HT1080 (cell line): ENCODE results near the gene PHTF1. TPM values are rescaled to one million over a fixed set of nuclear protein-coding genes. Genes with fewer than 3 reads are reported as not detected.
"Not testable (repeated sequence)": the region's sequence is repeated elsewhere in the genome, so short reads cannot be mapped to it uniquely, and the experiment has no call there.

ENCODE experiments used
- DNase-seq: peaks from one replicate; pipeline ENCODE4 v3.0.0-alpha.2; 2015; ENCODE audit warnings: low read depth
- total RNA-seq: library from RNA; depleted of rRNA; stranded (reverse); fragments of >200 nt; shearing (Covaris generic); gene quantifications from 2 replicates; pipeline ENCODE4 v1.2.3, GENCODE V29; 2014

The PHTF1 gene
- total RNA-seq, 1 experiment from 2014 or later = 34.5 TPM

GRCh38 chr1:113732802-113733201 is 26.5 kb downstream of the PHTF1 start:
- DNase-seq = no peak

- DNase-seq = no peak
Observed at GRCh38 chr1:113721010-113721409, 38.3 kb downstream of the PHTF1 start.

- not testable (repeated sequence) for DNase-seq
Observed at GRCh38 chr1:113718621-113719020, 40.7 kb downstream of the PHTF1 start.

- DNase-seq = not testable (repeated sequence)
Observed at GRCh38 chr1:113717506-113717905, 41.8 kb downstream of the PHTF1 start.

GRCh38 chr1:113714606-113715269 is 44.5 kb downstream of the PHTF1 start:
- DNase-seq = no peak

- DNase-seq = no peak
Observed at GRCh38 chr1:113701429-113701828, 57.9 kb downstream of the PHTF1 start.

- no peak for DNase-seq
Observed at GRCh38 chr1:113694910-113695309, 64.4 kb downstream of the PHTF1 start.

GRCh38 chr1:113692824-113693431 is 66.4 kb downstream of the PHTF1 start:
- DNase-seq = no peak

- DNase-seq = no peak
Observed at GRCh38 chr1:113692342-113692741, 66.9 kb downstream of the PHTF1 start.

- DNase-seq = no peak
Observed at GRCh38 chr1:113691184-113691583, 68.1 kb downstream of the PHTF1 start.

- DNase-seq = no peak
Observed at GRCh38 chr1:113686891-113687618, 72.2 kb downstream of the PHTF1 start.

- no peak for DNase-seq
Observed at GRCh38 chr1:113684153-113684541, 75.1 kb downstream of the PHTF1 start.

GRCh38 chr1:113683384-113684152 is 75.7 kb downstream of the PHTF1 start:
- DNase-seq = no peak

GRCh38 chr1:113681596-113682337 is 77.5 kb downstream of the PHTF1 start:
- no peak for DNase-seq

GRCh38 chr1:113678159-113678469 is 81.2 kb downstream of the PHTF1 start:
- no peak for DNase-seq

GRCh38 chr1:113677250-113678158 is 81.8 kb downstream of the PHTF1 start:
- DNase-seq = peak; percentile 34

- DNase-seq = no peak
Observed at GRCh38 chr1:113676524-113676923, 82.8 kb downstream of the PHTF1 start.

- DNase-seq = peak; percentile 25
Observed at GRCh38 chr1:113675302-113675701, 84.0 kb downstream of the PHTF1 start.

GRCh38 chr1:113674591-113674990 is 84.7 kb downstream of the PHTF1 start:
- DNase-seq = no peak

GRCh38 chr1:113672491-113672890 is 86.8 kb downstream of the PHTF1 start:
- no peak for DNase-seq
